ENCODE measurements around the gene PFDN4.

DNA sequence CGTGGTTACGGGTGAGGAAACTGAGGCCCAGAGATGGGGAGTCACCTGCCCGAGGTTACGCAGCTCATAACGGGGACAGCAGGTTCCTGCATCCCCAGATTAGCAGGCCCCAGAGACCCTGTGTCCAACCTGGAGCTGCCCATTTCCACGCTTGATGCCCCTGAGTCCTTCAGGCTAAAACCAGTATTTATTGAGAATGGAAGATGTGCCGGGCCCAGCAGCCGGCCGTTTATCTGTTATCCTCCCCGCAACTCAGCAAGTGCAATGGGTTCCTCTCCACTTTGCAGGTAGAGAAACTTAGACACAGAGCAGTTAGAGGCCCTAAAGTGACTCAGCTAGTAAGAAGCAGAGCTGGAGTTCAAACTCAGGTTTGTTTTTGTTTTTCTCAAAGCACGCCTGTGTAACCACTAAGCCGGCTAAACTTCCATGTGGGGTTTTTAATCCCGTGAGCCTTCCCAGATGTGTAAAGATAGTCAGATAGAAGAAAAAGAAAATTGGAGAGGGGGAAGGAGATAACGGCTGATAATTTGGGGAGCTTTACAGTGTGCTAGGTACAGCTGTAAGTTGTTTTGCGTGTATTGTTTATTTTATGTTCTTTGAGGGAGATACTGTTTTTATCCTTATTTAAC, 775 bp downstream of the PFDN4 start:
- TF ChIP-seq, protein P1, sequence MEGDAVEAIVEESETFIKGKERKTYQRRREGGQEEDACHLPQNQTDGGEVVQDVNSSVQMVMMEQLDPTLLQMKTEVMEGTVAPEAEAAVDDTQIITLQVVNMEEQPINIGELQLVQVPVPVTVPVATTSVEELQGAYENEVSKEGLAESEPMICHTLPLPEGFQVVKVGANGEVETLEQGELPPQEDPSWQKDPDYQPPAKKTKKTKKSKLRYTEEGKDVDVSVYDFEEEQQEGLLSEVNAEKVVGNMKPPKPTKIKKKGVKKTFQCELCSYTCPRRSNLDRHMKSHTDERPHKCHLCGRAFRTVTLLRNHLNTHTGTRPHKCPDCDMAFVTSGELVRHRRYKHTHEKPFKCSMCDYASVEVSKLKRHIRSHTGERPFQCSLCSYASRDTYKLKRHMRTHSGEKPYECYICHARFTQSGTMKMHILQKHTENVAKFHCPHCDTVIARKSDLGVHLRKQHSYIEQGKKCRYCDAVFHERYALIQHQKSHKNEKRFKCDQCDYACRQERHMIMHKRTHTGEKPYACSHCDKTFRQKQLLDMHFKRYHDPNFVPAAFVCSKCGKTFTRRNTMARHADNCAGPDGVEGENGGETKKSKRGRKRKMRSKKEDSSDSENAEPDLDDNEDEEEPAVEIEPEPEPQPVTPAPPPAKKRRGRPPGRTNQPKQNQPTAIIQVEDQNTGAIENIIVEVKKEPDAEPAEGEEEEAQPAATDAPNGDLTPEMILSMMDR (IDR thresholded peaks at IDR 0.05; ENCODE audit: low read depth, low read length) = no peak
- TF ChIP-seq EZH2phosphoT487 (IDR thresholded peaks at IDR 0.05; ENCODE audit: low read depth) = no peak

Measured in OCI-LY3 (cell line).